H1 (cell line): Measurements from ENCODE around the gene SCNN1B. TPM values are rescaled to one million over a fixed set of nuclear protein-coding genes. Genes with fewer than 3 reads are reported as not detected.

Experiments
- CTCF ChIA-PET: fragments of 300-600 bp; sonication (Branson Sonifier 250); formaldehyde crosslinking; loops from one replicate; lab custom pipeline; 2021; ENCODE audit not compliant: partially characterized antibody; lab: Charles Lee
- POLR2A ChIA-PET: fragments of 300-600 bp; sonication (Branson Sonifier 250); formaldehyde crosslinking; loops from one replicate; lab custom pipeline; 2021; ENCODE audit warnings: inconsistent platforms; ENCODE audit not compliant: partially characterized antibody; lab: Charles Lee
- DNase-seq, 2 experiments: peaks; one replicate each; pipeline versions ENCODE4 v3.0.0 to v3.0.0-alpha.2; 2010 to 2022; ENCODE audit warnings: low spot score in 2 of 2, low read depth in 1 of 2, mixed read lengths in 1 of 2
- FAIRE-seq: peaks from 2 replicates; lab custom pipeline; 2011; peaks lifted over from hg19 to GRCh38; lab: Jason Lieb, UNC
- H2AFZ ChIP-seq: 2 replicates; pipeline ENCODE4 v1.8.1; 2012; ENCODE audit warnings: low read length, inconsistent platforms
- H2AK5ac ChIP-seq: 2 replicates; pipeline ENCODE4 v1.6.1; 2013; ENCODE audit warnings: low read depth, low read length
- H2BK120ac ChIP-seq: replicated peaks from 2 replicates; pipeline ENCODE3; 2013; ENCODE audit warnings: low read depth, low read length, inconsistent platforms
- H2BK12ac ChIP-seq: 2 replicates; pipeline ENCODE4 v1.6.1; 2013; ENCODE audit warnings: low read depth, low read length
- H2BK15ac ChIP-seq: 2 replicates; pipeline ENCODE4 v1.6.1; 2013; ENCODE audit warnings: low read length
- H2BK20ac ChIP-seq: 2 replicates; pipeline ENCODE4 v1.6.1; 2013; ENCODE audit warnings: low read length
- H2BK5ac ChIP-seq: 2 replicates; pipeline ENCODE4 v1.6.1; 2013; ENCODE audit warnings: low read depth, low read length
- H3K14ac ChIP-seq: 2 replicates; pipeline ENCODE4 v1.6.1; 2013; ENCODE audit warnings: inconsistent platforms; ENCODE audit not compliant: insufficient read length
- H3K18ac ChIP-seq: 2 replicates; pipeline ENCODE4 v1.6.1; 2013; ENCODE audit warnings: low read length; ENCODE audit errors: extremely low read depth
- H3K23ac ChIP-seq: 2 replicates; pipeline ENCODE4 v1.6.1; 2013; ENCODE audit warnings: inconsistent platforms; ENCODE audit not compliant: insufficient read length
- H3K23me2 ChIP-seq: 2 replicates; pipeline ENCODE4 v1.6.1; 2013; ENCODE audit warnings: low read depth, low read length
- H3K27ac ChIP-seq: 2 replicates; pipeline ENCODE4 v1.6.1; 2011; ENCODE audit warnings: low read depth, low read length, inconsistent platforms
- H3K27me3 ChIP-seq, 4 experiments: replicated peaks in 1 of 4; 1 replicate in 1 of 4; 2 replicates in 3 of 4; pipeline versions ENCODE4 v1.6.1 to v1.8.1; 2011 to 2013; ENCODE audit warnings: low read length in 3 of 4, mild to moderate bottlenecking in 3 of 4, inconsistent platforms in 2 of 4, mixed read lengths in 2 of 4, moderate library complexity in 1 of 4; ENCODE audit not compliant: control insufficient read depth in 3 of 4, insufficient read depth in 3 of 4; ENCODE audit errors: extremely low read depth in 1 of 4
- H3K36me3 ChIP-seq, 4 experiments: 2 replicates each; pipeline versions ENCODE4 v1.6.1 to v1.8.1; 2011 to 2013; ENCODE audit warnings: mild to moderate bottlenecking in 4 of 4, low read length in 3 of 4, moderate library complexity in 2 of 4, control low read depth in 1 of 4, inconsistent platforms in 1 of 4; ENCODE audit not compliant: insufficient read depth in 4 of 4, control insufficient read depth in 2 of 4
- H3K4ac ChIP-seq: replicated peaks from 2 replicates; pipeline ENCODE3; 2013; ENCODE audit warnings: low read length, low read depth, mixed read lengths, inconsistent platforms; ENCODE audit not compliant: insufficient read length
- H3K4me1 ChIP-seq, 4 experiments: replicated peaks in 1 of 4; 1 replicate in 1 of 4; 2 replicates in 3 of 4; pipeline versions ENCODE4 v1.6.1 to v1.8.1; 2011 to 2013; ENCODE audit warnings: low read length in 3 of 4, inconsistent platforms in 2 of 4, mixed read lengths in 1 of 4; ENCODE audit not compliant: insufficient read depth in 4 of 4, control insufficient read depth in 3 of 4
- H3K4me2 ChIP-seq, 2 experiments: 2 replicates each; pipeline versions ENCODE4 v1.6.1 to v1.8.1; 2011 to 2013; ENCODE audit warnings: low read depth in 2 of 2, low read length in 2 of 2, control low read depth in 1 of 2, inconsistent platforms in 1 of 2, mild to moderate bottlenecking in 1 of 2; ENCODE audit not compliant: insufficient read depth in 1 of 2
- H3K4me3 ChIP-seq, 4 experiments: fragments of 200-600, 300-600 bp in 1 of 4; sonication (generic), shearing (Covaris generic), sonication (Bioruptor Twin) in 1 of 4; 2 replicates each; pipeline versions ENCODE4 v1.5.1 to v1.8.1; 2011 to 2016; ENCODE audit warnings: low read length in 4 of 4, low read depth in 3 of 4, control low read depth in 2 of 4, inconsistent platforms in 2 of 4, mild to moderate bottlenecking in 2 of 4, mixed read lengths in 1 of 4, moderate library complexity in 1 of 4; ENCODE audit not compliant: insufficient read depth in 2 of 4; ENCODE audit errors: extremely low read depth in 1 of 4
- H3K56ac ChIP-seq: replicated peaks from 2 replicates; pipeline ENCODE3; 2013; ENCODE audit warnings: low read depth, mild to moderate bottlenecking, mixed read lengths, low read length, inconsistent platforms; ENCODE audit not compliant: insufficient read length
- H3K79me1 ChIP-seq: 2 replicates; pipeline ENCODE4 v1.6.1; 2013; ENCODE audit warnings: low read depth, low read length, control low read depth
- H3K79me2 ChIP-seq, 2 experiments: 2 replicates each; pipeline versions ENCODE4 v1.6.1 to v1.8.1; 2012 to 2013; ENCODE audit warnings: low read length in 2 of 2, mild to moderate bottlenecking in 2 of 2, inconsistent platforms in 1 of 2; ENCODE audit not compliant: insufficient read depth in 2 of 2, control insufficient read depth in 1 of 2
- H3K9ac ChIP-seq, 4 experiments: replicated peaks in 1 of 4; 1 replicate in 1 of 4; 2 replicates in 3 of 4; pipeline versions ENCODE4 v1.6.1 to v1.8.1; 2011 to 2013; ENCODE audit warnings: low read depth in 3 of 4, low read length in 3 of 4, control low read depth in 2 of 4, mild to moderate bottlenecking in 2 of 4, moderate library complexity in 2 of 4, inconsistent platforms in 1 of 4; ENCODE audit errors: extremely low read depth in 1 of 4
- H3K9me3 ChIP-seq, 2 experiments: 2 replicates each; pipeline versions ENCODE4 v1.6.1 to v1.8.1; 2012 to 2013; ENCODE audit warnings: mild to moderate bottlenecking in 2 of 2, moderate library complexity in 2 of 2, control low read depth in 1 of 2, inconsistent platforms in 1 of 2, low read depth in 1 of 2, low read length in 1 of 2, mixed read lengths in 1 of 2; ENCODE audit not compliant: insufficient read depth in 2 of 2
- H4K20me1 ChIP-seq, 2 experiments: replicated peaks in 1 of 2; 2 replicates each; pipeline versions ENCODE3 to v1.8.1; 2011 to 2013; ENCODE audit warnings: inconsistent platforms in 2 of 2, low read length in 2 of 2, mild to moderate bottlenecking in 1 of 2; ENCODE audit not compliant: insufficient read depth in 2 of 2, control insufficient read depth in 1 of 2
- H4K5ac ChIP-seq: 2 replicates; pipeline ENCODE4 v1.6.1; 2013; ENCODE audit warnings: low read length, low read depth, mixed read lengths, inconsistent platforms; ENCODE audit not compliant: insufficient read length
- H4K8ac ChIP-seq: 2 replicates; pipeline ENCODE4 v1.8.0; 2013; ENCODE audit warnings: mild to moderate bottlenecking, moderate library complexity, low read length, inconsistent platforms; ENCODE audit not compliant: insufficient read depth; ENCODE audit errors: extremely low read depth
- H4K91ac ChIP-seq: replicated peaks from 2 replicates; pipeline ENCODE3; 2013; ENCODE audit warnings: low read length, mixed read lengths, inconsistent platforms; ENCODE audit not compliant: insufficient read length
- BRCA1 ChIP-seq: IDR thresholded peaks from 2 replicates; pipeline ENCODE4 v1.6.1; 2012; ENCODE audit warnings: low read depth, low read length, improper control_type of control experiment
- CBX8 ChIP-seq: fragments of 300-800, 300-1000 bp; sonication (generic); IDR thresholded peaks from 2 replicates; pipeline ENCODE4 v1.7.1; 2016; ENCODE audit warnings: low read depth, low read length, borderline replicate concordance
- CHD2 ChIP-seq: IDR thresholded peaks from 2 replicates; pipeline ENCODE4 v1.6.1; 2012; ENCODE audit warnings: low read length, improper control_type of control experiment
- CTBP2 ChIP-seq: IDR thresholded peaks from 2 replicates; pipeline ENCODE4 v1.7.0; 2011; ENCODE audit warnings: borderline replicate concordance, mild to moderate bottlenecking, moderate library complexity, mixed read lengths, low read length; ENCODE audit not compliant: insufficient read depth, insufficient read length
- EGR1 ChIP-seq: IDR thresholded peaks from 2 replicates; pipeline ENCODE4 v1.6.1; 2011; ENCODE audit warnings: low read depth, low read length, borderline replicate concordance
- HDAC2 ChIP-seq, 2 experiments: fragments of 300-600 bp in 1 of 2; sonication (generic) in 1 of 2; IDR thresholded peaks; 2 replicates each; pipeline ENCODE4 v1.6.1; 2011 to 2012; ENCODE audit warnings: low read depth in 2 of 2, low read length in 2 of 2, mild to moderate bottlenecking in 2 of 2, moderate library complexity in 2 of 2, borderline replicate concordance in 1 of 2, inconsistent platforms in 1 of 2
- JUN ChIP-seq: IDR thresholded peaks from 2 replicates; pipeline ENCODE4 v1.6.1; 2011; ENCODE audit warnings: low read depth, mild to moderate bottlenecking, improper control_type of control experiment, low read length
- KDM4A ChIP-seq: IDR thresholded peaks from one replicate; pipeline ENCODE4 v1.7.1; 2012; ENCODE audit warnings: low read depth, mild to moderate bottlenecking, moderate library complexity, low read length, inconsistent platforms; ENCODE audit not compliant: severe bottlenecking
- RFX5 ChIP-seq: IDR thresholded peaks from 2 replicates; pipeline ENCODE4 v1.6.1; 2011; ENCODE audit warnings: low read depth, low read length, improper control_type of control experiment, borderline replicate concordance
- SAP30 ChIP-seq: fragments of 300-600 bp; sonication (generic); IDR thresholded peaks from 2 replicates; pipeline ENCODE4 v1.7.1; 2012; ENCODE audit warnings: low read length, moderate library complexity, mild to moderate bottlenecking, inconsistent platforms; ENCODE audit not compliant: insufficient read depth, insufficient replicate concordance
- SRF ChIP-seq: IDR thresholded peaks from 2 replicates; pipeline ENCODE4 v1.6.1; 2011; ENCODE audit warnings: mild to moderate bottlenecking, low read depth, low read length, moderate library complexity
- WGBS, 2 experiments: shearing (Covaris generic) in 1 of 2; methylation state at CpG; one replicate each; pipeline versions ENCODE4 v1.1.6 to v1.1.7; 2013 to 2015; ENCODE audit warnings: low lambda C conversion rate in 2 of 2, mixed read lengths in 2 of 2, inconsistent platforms in 1 of 2, low coverage in 1 of 2, missing lambda C conversion rate in 1 of 2; ENCODE audit not compliant: insufficient replicate concordance in 2 of 2, insufficient coverage in 1 of 2, insufficient read length in 1 of 2; ENCODE audit errors: extremely low coverage in 1 of 2, missing lambda C conversion rate in 1 of 2; 5-methylcytosine and 5-hydroxymethylcytosine counted together
- polyA plus RNA-seq, 7 experiments: library from polyadenylated mRNA; depleted of rRNA in 3 of 7; stranded (reverse) in 5 of 7; unstranded in 2 of 7; fragments of >200 nt in 5 of 7; fragments of 200-250 nt in 2 of 7; gene quantifications; 1 replicate in 5 of 7; 2 replicates in 1 of 7; 4 replicates in 1 of 7; pipeline versions ENCODE4 v1.2.1 to v1.2.3, GENCODE V29; 2011 to 2013; ENCODE audit warnings: missing spikeins in 2 of 7, mixed read lengths in 2 of 7
- total RNA-seq: library from RNA; stranded (reverse); fragmentation: NEBNext Ultra II Directional; extraction: Animal tissue kit (Norgen Biotek cat#: 25700); gene quantifications from 2 replicates; pipeline ENCODE4 v1.2.1, GENCODE V29; 2021
- TF ChIP-seq, protein P1 (sequence below): IDR thresholded peaks from 2 replicates; pipeline ENCODE4 v1.6.1; 2011; ENCODE audit warnings: low read depth, mild to moderate bottlenecking, low read length; ENCODE audit not compliant: insufficient read depth
- TF ChIP-seq, protein P2 (sequence below): IDR thresholded peaks from 2 replicates; pipeline ENCODE4 v1.6.1; 2012; ENCODE audit warnings: inconsistent platforms

The SCNN1B gene
- total and polyA plus RNA-seq, 2 of the 8 experiments (the other 6 are each of a cell fraction or from before 2014, with no cell fraction given) = 0.20 to 0.95 TPM

DNA sequence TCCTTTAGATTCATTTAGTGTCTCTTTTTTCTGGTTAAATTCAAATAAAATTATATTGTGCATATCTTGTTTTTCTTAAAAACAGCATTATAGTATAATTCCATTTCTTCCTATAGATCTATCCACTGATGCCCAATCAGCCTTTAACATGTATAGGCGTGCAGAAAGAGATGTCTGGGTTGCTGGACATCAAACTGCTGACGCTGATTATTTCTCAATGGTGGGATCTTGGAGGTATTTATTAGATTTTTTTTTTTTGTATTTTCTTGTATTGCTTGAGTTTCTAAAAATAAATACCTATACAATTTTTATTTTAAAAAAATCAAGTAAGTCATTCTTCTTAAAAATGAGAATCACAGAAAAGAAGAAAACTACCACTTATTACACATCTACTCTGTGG is 100.0 kb downstream of the SCNN1B start:
- Histone ChIP-seq H3K27me3 (no peaks in the 10 kb centered on the region), H2BK120ac (no peak overlapping the region), H2AFZ (no peak overlapping the region), H3K36me3 (peaks cover 5 to 24% (median 5%) of the 10 kb centered on the region in 4 experiments; a peak in 4 of 8 replicates), H2BK20ac (no peak overlapping the region), H3K4me3 (no peak overlapping the region), H3K79me2 (no peaks in the 10 kb centered on the region), H2BK12ac (no peak overlapping the region), H4K20me1 (no peaks in the 10 kb centered on the region), H3K4me2 (no peak overlapping the region), H3K14ac (no peak overlapping the region), H3K4me1 (peaks cover 3 to 23% (median 17%) of the 10 kb centered on the region in 4 experiments), H3K27ac (no peak overlapping the region), H4K5ac (no peak overlapping the region), H3K79me1 (no peaks in the 10 kb centered on the region), H2BK5ac (no peak overlapping the region), H3K9ac (no peak overlapping the region), H3K18ac (no peak overlapping the region), H3K23ac (no peak overlapping the region), H3K4ac (no peak overlapping the region), H2BK15ac (no peak overlapping the region), H3K56ac (no peak overlapping the region), H3K23me2 (no peaks in the 10 kb centered on the region), H4K8ac (no peak overlapping the region), H3K9me3 (no peaks in the 10 kb centered on the region), H2AK5ac (no peak overlapping the region), H4K91ac (no peak overlapping the region)
- FAIRE-seq (no peak), DNase-seq (no peak)
- CTCF ChIA-PET = interaction anchor here (5.2 kb wide), 1 partner anchor 33 kb away, joined by 38 read pairs; no protein-coding TSS in a partner anchor
- POLR2A ChIA-PET = no interaction called here
- 88% methylated on average over 2 of the region's 2 CpGs; no CpG with 5 or more reads in 1 of the 2 experiments for WGBS, 2 experiments
- no peak for TF ChIP-seq CTBP2
- TF ChIP-seq, protein P1, sequence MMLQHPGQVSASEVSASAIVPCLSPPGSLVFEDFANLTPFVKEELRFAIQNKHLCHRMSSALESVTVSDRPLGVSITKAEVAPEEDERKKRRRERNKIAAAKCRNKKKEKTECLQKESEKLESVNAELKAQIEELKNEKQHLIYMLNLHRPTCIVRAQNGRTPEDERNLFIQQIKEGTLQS = no peak
- no peak for TF ChIP-seq EGR1
- no peak for TF ChIP-seq SAP30
- TF ChIP-seq JUN = no peak
- no peak for TF ChIP-seq HDAC2 (IDR thresholded peaks at IDR 0.05; ENCODE audit: borderline replicate concordance in 1 of 2, low read depth in 2 of 2, low read length in 2 of 2)
- no peak for TF ChIP-seq SRF
- no peak for TF ChIP-seq BRCA1
- TF ChIP-seq, protein P2, sequence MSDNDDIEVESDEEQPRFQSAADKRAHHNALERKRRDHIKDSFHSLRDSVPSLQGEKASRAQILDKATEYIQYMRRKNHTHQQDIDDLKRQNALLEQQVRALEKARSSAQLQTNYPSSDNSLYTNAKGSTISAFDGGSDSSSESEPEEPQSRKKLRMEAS = no peak
- TF ChIP-seq RFX5 = no peak
- no peak for TF ChIP-seq CHD2
- no peak for TF ChIP-seq KDM4A
- TF ChIP-seq CBX8 = no peak
